ENCODE measurements around the gene ULK4.
A peak's percentile ranks its signal among the peaks of the same experiment; 100 is the strongest.

Gene ULK4

GRCh38 chr3:41357271-41357670 lies 604.6 kb downstream of the ULK4 start:
- DNase-seq (ENCODE audit: low read depth): no peak

DNA sequence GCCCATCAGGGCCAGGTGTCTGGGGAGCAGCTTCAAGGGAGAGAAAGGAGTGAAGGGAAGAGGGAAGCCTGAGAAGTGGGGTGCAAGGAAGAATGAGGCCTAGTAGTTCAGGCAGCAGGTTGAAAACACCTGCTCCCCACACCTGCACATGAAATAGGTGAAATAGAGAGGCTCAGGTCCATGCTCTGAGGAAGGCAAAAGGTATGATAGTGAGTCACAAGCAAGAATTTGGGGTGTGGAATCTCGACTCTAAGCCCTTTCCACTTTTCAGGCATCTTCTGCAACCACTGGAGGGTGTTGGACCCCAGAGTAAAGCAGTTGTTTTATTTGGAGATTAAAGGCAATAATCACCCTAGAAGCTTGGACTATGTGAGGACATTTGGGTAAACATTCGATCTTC lies 605.1 kb downstream of the ULK4 start:
- DNase-seq (ENCODE audit: low read depth): no peak

GRCh38 chr3:41352510-41352909 lies 609.4 kb downstream of the ULK4 start:
- no peak for DNase-seq (ENCODE audit: low read depth)

- DNase-seq (ENCODE audit: low read depth): no peak
Observed at GRCh38 chr3:41350441-41350840, 611.5 kb downstream of the ULK4 start.

DNA sequence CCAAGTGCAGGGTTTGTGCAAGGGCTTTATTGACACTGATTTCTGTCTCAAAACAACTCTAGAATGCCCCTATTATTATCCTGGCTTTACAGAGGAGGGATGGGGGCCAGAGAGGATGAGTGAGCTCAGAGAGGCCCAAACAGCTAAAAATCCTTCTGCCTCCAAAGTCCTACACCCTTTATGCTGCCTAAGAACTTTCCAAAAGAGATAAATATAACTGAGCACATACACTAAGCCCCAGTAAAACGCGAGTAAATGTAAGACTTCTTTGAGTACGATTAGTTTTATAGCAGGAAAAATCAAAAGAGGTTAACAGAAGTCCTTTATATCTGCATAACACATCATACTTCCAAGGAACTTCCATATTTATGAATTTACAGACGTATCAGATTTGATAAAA lies 613.5 kb downstream of the ULK4 start:
- no peak for DNase-seq (ENCODE audit: low read depth)

- DNase-seq (ENCODE audit: low read depth): peak; percentile 10
Observed at GRCh38 chr3:41346698-41347270, 615.1 kb downstream of the ULK4 start.

DNA sequence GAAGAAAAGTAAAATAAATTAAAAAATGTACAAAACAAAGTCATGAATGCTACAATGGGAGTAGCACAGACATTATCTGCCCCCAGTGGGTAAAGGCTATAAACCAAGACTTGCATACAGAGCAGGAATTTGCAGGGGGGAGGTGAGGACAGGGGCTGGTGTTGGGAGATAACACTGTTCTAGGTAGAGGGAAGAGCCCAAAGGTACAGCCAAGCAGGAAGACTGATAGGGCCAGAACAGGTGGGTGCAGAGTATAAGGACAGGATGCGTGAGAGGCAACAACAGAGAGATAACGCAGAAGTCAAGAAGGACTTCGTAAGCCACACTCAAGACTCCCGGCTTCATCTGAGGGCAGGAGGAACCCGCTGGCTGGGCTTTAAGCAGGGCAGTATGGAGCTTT lies 616.1 kb downstream of the ULK4 start:
- no peak for DNase-seq (ENCODE audit: low read depth)

- DNase-seq (ENCODE audit: low read depth): no peak
Observed at GRCh38 chr3:41339758-41340157, 622.1 kb downstream of the ULK4 start.

DNA sequence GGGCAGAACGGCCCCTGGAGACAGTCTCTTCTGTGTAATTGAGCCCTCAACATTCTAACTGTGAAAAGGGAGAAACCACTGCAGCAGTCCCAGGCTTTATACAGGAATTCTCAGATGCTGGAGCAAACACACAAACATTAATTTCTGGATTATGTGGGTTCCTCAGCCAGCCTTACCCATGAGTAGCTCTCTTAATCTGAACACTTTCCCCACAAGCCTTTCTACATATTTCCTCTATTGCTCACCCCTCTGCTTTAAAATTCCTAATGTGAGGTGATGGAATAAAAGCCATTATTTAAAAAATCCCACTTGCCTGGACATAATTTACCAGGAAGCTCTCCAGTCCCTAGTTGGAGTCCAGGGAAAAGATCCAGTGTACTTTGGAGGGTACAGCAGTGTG lies 623.6 kb downstream of the ULK4 start:
- peak; percentile 15 for DNase-seq (ENCODE audit: low read depth)

GRCh38 chr3:41334426-41334825 lies 627.5 kb downstream of the ULK4 start:
- DNase-seq (ENCODE audit: low read depth): no peak

GRCh38 chr3:41331041-41331440 lies 630.9 kb downstream of the ULK4 start:
- no peak for DNase-seq (ENCODE audit: low read depth)

GRCh38 chr3:41330465-41330864 lies 631.4 kb downstream of the ULK4 start:
- peak; percentile 11 for DNase-seq (ENCODE audit: low read depth)

DNA sequence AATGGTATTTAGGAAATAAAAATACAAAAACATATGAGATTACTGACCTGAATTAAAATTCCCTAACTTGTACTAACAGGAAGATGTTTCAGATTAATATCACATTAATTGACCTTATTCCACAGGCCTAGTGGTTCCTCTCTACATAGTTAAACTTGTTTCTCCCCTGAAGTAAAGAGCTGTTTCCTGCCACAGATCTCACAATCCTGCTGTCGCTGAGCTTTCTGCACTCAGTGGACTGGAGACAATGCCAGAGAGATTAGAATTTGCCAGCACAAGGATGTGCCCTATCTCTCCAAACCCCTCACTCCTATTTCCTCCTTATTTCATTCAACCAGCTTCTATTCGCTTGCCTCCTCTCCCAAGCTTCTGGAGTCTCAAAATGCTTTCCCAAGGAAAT lies 632.0 kb downstream of the ULK4 start:
- no peak for DNase-seq (ENCODE audit: low read depth)

GRCh38 chr3:41328926-41329325 lies 633.0 kb downstream of the ULK4 start:
- no peak for DNase-seq (ENCODE audit: low read depth)

DNA sequence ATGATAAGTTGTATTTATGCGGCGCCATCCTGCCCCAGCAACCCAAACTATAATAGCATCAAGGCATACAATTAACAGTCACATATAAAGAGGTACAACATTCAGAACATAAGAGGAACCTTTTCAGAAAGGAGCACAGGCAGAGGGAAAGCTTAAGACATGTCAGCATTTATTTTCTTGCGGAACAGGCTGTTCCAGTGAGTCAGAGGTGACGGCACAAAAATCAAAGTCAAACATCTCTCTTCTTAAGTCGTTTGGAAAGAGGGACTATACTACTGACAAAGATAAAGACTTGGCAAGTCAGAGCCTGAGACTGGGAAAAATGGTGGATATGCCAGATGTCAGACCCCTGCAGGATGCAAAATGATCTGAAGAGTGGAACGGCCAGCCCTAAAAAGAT lies 634.2 kb downstream of the ULK4 start:
- DNase-seq (ENCODE audit: low read depth): no peak

DNA sequence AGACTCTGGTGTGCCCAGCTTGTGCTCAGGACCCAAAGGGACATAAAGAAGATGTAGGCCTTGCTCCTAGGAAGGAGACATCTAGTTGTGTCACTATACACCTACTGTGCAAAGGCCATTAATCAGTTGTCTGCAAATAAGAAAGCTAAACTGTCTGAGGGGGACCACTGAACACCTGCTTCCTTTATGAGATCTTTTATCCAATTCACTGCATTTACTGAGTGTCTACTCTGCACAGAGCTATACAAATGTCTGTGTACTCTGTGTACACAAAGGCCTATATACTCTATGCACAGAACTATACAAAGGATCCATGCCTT lies 637.8 kb downstream of the ULK4 start:
- no peak for DNase-seq (ENCODE audit: low read depth)

DNA sequence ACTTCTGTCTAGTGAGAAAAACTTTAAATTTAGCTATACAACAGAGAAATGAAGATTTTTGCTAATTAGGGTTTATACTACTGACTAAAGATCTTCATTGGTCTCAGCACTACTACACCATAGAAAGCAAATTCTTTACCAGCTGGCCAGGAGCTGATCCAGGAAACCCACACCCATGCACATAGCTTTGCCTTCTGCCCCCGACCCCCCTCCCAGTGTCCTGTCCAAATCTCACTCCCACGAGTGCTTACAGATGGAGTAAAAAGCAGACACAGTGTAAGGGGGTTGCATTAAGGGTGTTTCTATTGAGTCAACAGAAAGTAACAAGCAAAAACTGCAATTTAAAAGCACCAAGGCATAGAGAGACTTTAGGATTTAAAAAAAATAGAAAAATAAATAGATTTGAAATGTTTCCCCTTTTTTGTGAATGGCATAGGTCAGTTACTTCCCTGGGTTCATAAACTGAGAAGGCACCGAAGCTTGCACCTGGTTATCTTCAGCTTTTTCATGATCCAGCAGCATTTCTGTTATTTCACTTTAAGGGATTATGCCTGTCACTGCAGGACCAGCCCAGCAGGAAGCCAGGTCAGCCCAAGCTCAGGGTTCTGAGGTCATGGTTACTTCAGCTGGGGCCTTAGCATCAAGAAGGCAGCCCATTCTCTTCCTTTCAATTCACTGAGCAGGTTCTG lies 638.3 kb downstream of the ULK4 start:
- DNase-seq (ENCODE audit: low read depth): no peak

GRCh38 chr3:41321642-41321980 lies 640.3 kb downstream of the ULK4 start:
- no peak for DNase-seq (ENCODE audit: low read depth)

- no peak for DNase-seq (ENCODE audit: low read depth)
Observed at GRCh38 chr3:41320953-41321641, 640.8 kb downstream of the ULK4 start.

DNA sequence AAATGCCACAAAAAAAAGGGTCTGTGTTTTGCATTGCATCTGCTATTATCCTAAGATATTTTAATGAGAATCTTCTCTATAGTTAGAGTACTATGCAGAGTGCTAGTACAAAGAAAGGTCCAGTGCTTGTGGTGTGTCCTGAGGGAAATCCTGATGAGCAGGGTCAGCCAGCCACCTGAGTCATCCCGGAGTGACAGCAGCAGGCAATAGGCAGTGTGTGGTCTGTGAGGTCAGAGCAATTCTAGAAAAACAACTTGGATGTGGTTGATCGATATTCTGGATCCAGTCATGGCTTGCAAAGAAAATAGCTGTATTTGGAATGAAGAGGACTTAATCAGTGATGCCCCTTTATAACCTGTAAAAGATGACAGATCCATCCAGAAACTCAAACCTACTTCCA lies 643.4 kb downstream of the ULK4 start:
- peak; percentile 49 for DNase-seq (ENCODE audit: low read depth)

DNA sequence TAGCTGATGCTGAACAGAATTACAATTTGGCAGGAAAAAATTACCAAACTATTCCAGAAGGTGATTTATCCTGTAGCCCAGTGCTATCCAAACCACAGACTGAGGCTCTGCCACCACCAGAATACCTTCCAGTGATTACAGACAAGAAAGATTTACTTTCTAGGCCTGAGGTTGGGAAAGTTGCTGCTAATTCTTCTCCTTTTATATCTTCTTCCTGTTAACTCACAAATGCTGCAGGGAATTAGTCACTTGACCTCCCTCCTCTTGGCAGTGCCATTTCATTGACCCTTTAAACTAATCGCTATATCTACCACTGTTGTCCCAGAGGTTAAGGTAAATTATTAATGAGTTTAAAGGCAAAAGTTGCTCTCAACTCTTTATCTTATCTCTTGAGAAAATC lies 644.2 kb downstream of the ULK4 start:
- DNase-seq (ENCODE audit: low read depth): peak; percentile 59

DNA sequence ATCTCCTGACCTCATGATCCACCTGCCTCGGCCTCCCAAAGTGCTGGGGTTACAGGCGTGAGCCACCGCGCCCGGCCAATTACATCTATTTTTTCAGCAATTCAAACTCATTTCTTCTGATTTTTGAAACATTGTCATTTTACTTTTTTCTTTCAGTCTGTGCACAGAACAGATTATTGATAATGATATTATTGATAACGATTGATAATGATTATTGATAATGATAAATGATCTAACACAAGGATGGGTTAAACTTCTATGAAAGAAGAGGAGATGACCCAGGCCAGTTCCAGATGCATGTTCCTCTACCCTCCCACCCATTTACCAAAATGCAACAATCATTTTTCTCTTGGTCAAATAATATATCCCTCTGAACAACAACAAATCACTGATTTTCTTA lies 644.6 kb downstream of the ULK4 start:
- no peak for DNase-seq (ENCODE audit: low read depth)

DNA sequence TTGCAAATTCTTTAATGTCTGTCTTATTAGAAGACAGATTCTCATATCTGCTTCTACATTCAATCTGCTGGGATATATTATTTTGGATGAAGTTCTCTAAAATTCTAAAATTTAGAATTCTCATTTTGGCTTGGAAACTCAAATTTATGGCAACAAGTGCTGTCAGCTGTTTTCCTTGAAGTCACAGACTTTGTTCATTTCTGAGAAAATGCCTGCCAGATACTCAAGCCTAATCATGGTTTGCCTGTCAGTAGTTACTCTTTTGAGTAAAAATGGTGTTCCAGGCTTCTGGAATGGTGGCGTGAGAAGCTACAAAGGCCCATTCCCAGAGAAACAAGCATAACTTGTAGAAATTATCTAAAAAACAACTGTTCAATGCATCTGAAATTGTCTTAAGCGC lies 646.8 kb downstream of the ULK4 start:
- DNase-seq (ENCODE audit: low read depth): no peak

GRCh38 chr3:41308119-41308518 lies 653.8 kb downstream of the ULK4 start:
- no peak for DNase-seq (ENCODE audit: low read depth)
